K562 (cell line): ENCODE data around the gene ROR2. TPM values are rescaled to one million over a fixed set of nuclear protein-coding genes. Genes with fewer than 3 reads are reported as not detected.

Experiments
- ATAC-seq: fragments of 200-7000 bp; cut with Tn5 transposase; 3 replicates; pipeline ENCODE4 v1.9.1; 2020; ENCODE audit warnings: moderate library complexity
- BruUV-seq: library from RNA; stranded (reverse); fragments of 400-500 nt; replicated peaks from 2 replicates; lab custom pipeline; 2021; lab: Mats Ljungman, UMichigan
- CTCF ChIA-PET: fragments of 300-600 bp; formaldehyde crosslinking; extraction: SDS; loops from one replicate; lab custom pipeline; 2021; ENCODE audit warnings: low intra/inter-chr PET ratio; lab: Yijun Ruan, JAX
- POLR2A ChIA-PET: fragments of 300-600, 350-650 bp; sonication (Branson Sonifier 250); formaldehyde crosslinking; extraction: SDS; loops from one replicate; lab custom pipeline; 2021; ENCODE audit warnings: antibody characterized with exemption, inconsistent platforms; lab: Yijun Ruan, JAX
- DNase-seq, 4 experiments: peaks; one replicate each; pipeline versions ENCODE4 v3.0.0 to v3.0.0-alpha.2; 2011 to 2018; ENCODE audit warnings: low spot score in 3 of 4, mixed read lengths in 3 of 4; ENCODE audit errors: extremely low read depth in 1 of 4
- FAIRE-seq: peaks from 2 replicates; lab custom pipeline; 2011; peaks lifted over from hg19 to GRCh38; lab: Jason Lieb, UNC
- H2AFZ ChIP-seq: 2 replicates; pipeline ENCODE4 v1.6.0; 2011; ENCODE audit warnings: low read depth, low read length, control low read depth, inconsistent platforms
- H3K27ac ChIP-seq: fragments of 200-600 bp; 3 replicates; pipeline ENCODE4 v1.8.0; 2011; ENCODE audit warnings: low read depth, mild to moderate bottlenecking, control low read depth, inconsistent platforms, low read length, moderate library complexity, mixed read lengths; ENCODE audit errors: extremely low read depth
- H3K27me3 ChIP-seq, 2 experiments: fragments of 300-600 bp in 1 of 2; 2 replicates in 1 of 2; 3 replicates in 1 of 2; pipeline versions ENCODE4 v1.6.0 to v1.8.0; 2011; ENCODE audit warnings: inconsistent platforms in 2 of 2, low read length in 2 of 2, mild to moderate bottlenecking in 1 of 2, mixed read lengths in 1 of 2, moderate library complexity in 1 of 2; ENCODE audit not compliant: control insufficient read depth in 2 of 2, insufficient read depth in 2 of 2
- H3K36me3 ChIP-seq: fragments of 300-600 bp; 3 replicates; pipeline ENCODE4 v1.8.0; 2011; ENCODE audit warnings: mild to moderate bottlenecking, low read length, inconsistent platforms; ENCODE audit not compliant: control insufficient read depth, insufficient read depth
- H3K4me1 ChIP-seq, 2 experiments: fragments of 200-600 bp in 1 of 2; replicated peaks in 1 of 2; 2 replicates in 1 of 2; 3 replicates in 1 of 2; pipeline versions ENCODE4 v1.5.1 to v1.8.0; 2011; ENCODE audit warnings: inconsistent platforms in 2 of 2, low read length in 2 of 2, mild to moderate bottlenecking in 1 of 2, mixed read lengths in 1 of 2, moderate library complexity in 1 of 2; ENCODE audit not compliant: control insufficient read depth in 2 of 2, insufficient read depth in 2 of 2
- H3K4me2 ChIP-seq: 2 replicates; pipeline ENCODE4 v1.6.1; 2011; ENCODE audit warnings: low read length, control low read depth, inconsistent platforms, mixed read lengths; ENCODE audit not compliant: insufficient read depth
- H3K4me3 ChIP-seq: fragments of 200-600 bp; sonication (generic), shearing (Covaris generic); 2 replicates; pipeline ENCODE4 v1.5.1; 2016; ENCODE audit warnings: control low read depth, inconsistent platforms
- H3K79me2 ChIP-seq: fragments of 200-600 bp; 3 replicates; pipeline ENCODE4 v1.8.0; 2011; ENCODE audit warnings: low read length, inconsistent platforms; ENCODE audit not compliant: control insufficient read depth, insufficient read depth
- H3K9ac ChIP-seq, 2 experiments: 2 replicates each; pipeline versions ENCODE4 v1.6.0 to v1.6.1; 2011; ENCODE audit warnings: low read depth in 2 of 2, low read length in 2 of 2, control low read depth in 1 of 2, inconsistent platforms in 1 of 2, mild to moderate bottlenecking in 1 of 2, mixed read lengths in 1 of 2; ENCODE audit not compliant: insufficient read depth in 1 of 2
- H3K9me1 ChIP-seq: one replicate; pipeline ENCODE4 v1.6.0; 2011; ENCODE audit warnings: inconsistent platforms, mild to moderate bottlenecking, low read length, moderate library complexity; ENCODE audit not compliant: control insufficient read depth, insufficient read depth
- H3K9me3 ChIP-seq: replicated peaks from 2 replicates; pipeline ENCODE4 v1.5.1; 2011; ENCODE audit warnings: low read depth, low read length, inconsistent platforms; ENCODE audit not compliant: control insufficient read depth, insufficient read depth
- H4K20me1 ChIP-seq: replicated peaks from 2 replicates; pipeline ENCODE4 v1.6.1; 2011; ENCODE audit warnings: low read length, inconsistent platforms, mixed read lengths; ENCODE audit not compliant: control insufficient read depth, insufficient read depth
- MAFK ChIP-seq: IDR thresholded peaks from 2 replicates; pipeline ENCODE4 v1.6.1; 2011; ENCODE audit warnings: low read length, improper control_type of control experiment
- NCOA2 ChIP-seq, 2 experiments: fragments of 450-650 bp; IDR thresholded peaks; 2 replicates each; pipeline ENCODE4 v1.6.1; 2018; ENCODE audit warnings: mild to moderate bottlenecking in 2 of 2, moderate library complexity in 1 of 2; ENCODE audit not compliant: partially characterized antibody in 2 of 2
- NEUROD1 ChIP-seq: fragments of 150-350 bp; IDR thresholded peaks from 2 replicates; pipeline ENCODE4 v1.6.1; 2014; ENCODE audit warnings: borderline replicate concordance, low read length, low read depth; ENCODE audit not compliant: partially characterized antibody
- NFE2 ChIP-seq: IDR thresholded peaks from 2 replicates; pipeline ENCODE4 v1.6.1; 2014; ENCODE audit warnings: antibody characterized with exemption, low read depth
- PHF21A ChIP-seq: fragments of 450-650 bp; IDR thresholded peaks from 2 replicates; pipeline ENCODE4 v1.6.1; 2017; ENCODE audit warnings: low read depth, borderline replicate concordance
- RCOR1 ChIP-seq, 2 experiments: IDR thresholded peaks; 2 replicates each; pipeline ENCODE4 v1.6.1; 2012; ENCODE audit warnings: low read depth in 2 of 2, low read length in 2 of 2, borderline replicate concordance in 1 of 2, improper control_type of control experiment in 1 of 2
- SIX5 ChIP-seq, 2 experiments: IDR thresholded peaks; 2 replicates each; pipeline ENCODE4 v1.6.1; 2011; ENCODE audit warnings: low read length in 2 of 2, borderline replicate concordance in 1 of 2, low read depth in 1 of 2, mild to moderate bottlenecking in 1 of 2, moderate library complexity in 1 of 2; ENCODE audit not compliant: insufficient read depth in 1 of 2
- TCF15 ChIP-seq: fragments of 250-450 bp; sonication (Bioruptor Pico); IDR thresholded peaks from 2 replicates; pipeline ENCODE4 v1.8.0; 2022; ENCODE audit warnings: moderate library complexity, mild to moderate bottlenecking, inconsistent platforms
- TFE3 ChIP-seq: fragments of 450-650 bp; formaldehyde crosslinking; IDR thresholded peaks from 2 replicates; pipeline ENCODE4 v1.4.0; 2020; ENCODE audit warnings: mild to moderate bottlenecking, mixed read lengths
- ZNF318 ChIP-seq, 2 experiments: fragments of 450-650 bp; IDR thresholded peaks; 2 replicates each; pipeline ENCODE4 v1.6.1; 2016; ENCODE audit warnings: mild to moderate bottlenecking in 2 of 2, borderline replicate concordance in 1 of 2, low read depth in 1 of 2, moderate library complexity in 1 of 2
- ZNF75A ChIP-seq: fragments of 450-650 bp; formaldehyde crosslinking; IDR thresholded peaks from 2 replicates; pipeline ENCODE4 v1.4.0; 2020; ENCODE audit warnings: mild to moderate bottlenecking
- WGBS: fragments of 100-300 bp; shearing (Covaris generic); methylation state at CpG from one replicate; pipeline ENCODE4 v1.1.6; 2016; ENCODE audit warnings: low coverage, mixed read lengths; ENCODE audit not compliant: insufficient coverage; ENCODE audit errors: missing lambda C conversion rate; 5-methylcytosine and 5-hydroxymethylcytosine counted together
- in situ Hi-C: fragments of 300-500 bp; cut with MboI; formaldehyde crosslinking; loops from 4 replicates; pipeline ENCODE4 v1.15.0; 2018; ENCODE audit warnings: inconsistent platforms, mixed read lengths
- intact Hi-C: fragments of 100-400 bp; cut with micrococcal nuclease; formaldehyde crosslinking; loops from 2 replicates; pipeline ENCODE4 v1.14.2; 2022
- polyA plus RNA-seq, 8 experiments: library from polyadenylated mRNA; depleted of rRNA in 4 of 8; stranded (reverse) in 5 of 8; unstranded in 3 of 8; fragments of >200 nt; fragmentation: Nextera tagmentation in 2 of 8; fragmentation: Illumina TruSeq in 1 of 8; extraction: Ambion mirVana in 2 of 8; extraction: Trizol in 1 of 8; gene quantifications; 2 replicates each; pipeline versions ENCODE4 v1.2.1 to v1.2.3, GENCODE V29; 2011 to 2014; ENCODE audit warnings: inconsistent platforms in 1 of 8, missing spikeins in 1 of 8
- total RNA-seq, 7 experiments: library from RNA; depleted of rRNA in 6 of 7; stranded (reverse); fragments of >200 nt in 6 of 7; fragmentation: Illumina TruSeq in 2 of 7; extraction: Trizol in 2 of 7; gene quantifications; 2 replicates each; pipeline versions ENCODE4 v1.2.1 to v1.2.3, GENCODE V29; 2011 to 2021; ENCODE audit warnings: low replicate concordance in 1 of 7

ROR2 gene
- total and polyA plus RNA-seq, 9 of the 15 experiments (the other 6 are each of a cell fraction or from before 2014, with no cell fraction given): 5.6 to 33.8 (median 15.3) TPM

- POLR2A ChIA-PET: no interaction called here
- no peak for TF ChIP-seq MAFK
- no peak for TF ChIP-seq PHF21A
- no peak for TF ChIP-seq SIX5 (IDR thresholded peaks at IDR 0.05; ENCODE audit: borderline replicate concordance in 1 of 2, insufficient read depth in 1 of 2, low read depth in 1 of 2, low read length in 2 of 2)
- TF ChIP-seq NFE2: no peak
- TF ChIP-seq TFE3 (CRISPR knock-in tag): no peak
- no peak for TF ChIP-seq NCOA2 (IDR thresholded peaks at IDR 0.05; ENCODE audit: partially characterized antibody in 2 of 2)
- TF ChIP-seq RCOR1 (IDR thresholded peaks at IDR 0.05; ENCODE audit: borderline replicate concordance in 1 of 2, low read depth in 2 of 2, low read length in 2 of 2): no peak
- TF ChIP-seq ZNF318 (IDR thresholded peaks at IDR 0.05; ENCODE audit: borderline replicate concordance in 1 of 2, low read depth in 1 of 2): no peak
- TF ChIP-seq ZNF75A (CRISPR knock-in tag): no peak
- no peak for TF ChIP-seq NEUROD1
- TF ChIP-seq TCF15: no peak
These were observed 129.8 kb downstream of the ROR2 start for GRCh38 chr9:91820126-91820750.

More at GRCh38 chr9:91820126-91820750, 129.8 kb downstream of the ROR2 start:
- Histone ChIP-seq H3K79me2 (peaks cover 60% of the 10 kb centered on the region), H2AFZ (no peak overlapping the region), H3K4me3 (no peak overlapping the region), H3K27me3 (no peaks in the 10 kb centered on the region), H3K9me3 (no peaks in the 10 kb centered on the region), H3K4me2 (no peak overlapping the region), H3K36me3 (peaks cover 4% of the 10 kb centered on the region; the same call in 1 of the 3 replicates), H3K4me1 (peaks cover 23 to 25% of the 10 kb centered on the region in 2 experiments), H3K9ac (0 out of 4 replicates have a peak overlapping the region, but pooled peaks of 1 of the 2 experiments have one; percentile 17), H3K9me1 (peaks cover 8% of the 10 kb centered on the region), H4K20me1 (no peaks in the 10 kb centered on the region; the same call in 1 of the 2 replicates), H3K27ac (no peak overlapping the region)
- no TSS peak for BruUV-seq
- in situ Hi-C loops: no loop called here
- ATAC-seq: no peak
- intact Hi-C loops: no loop called here
- WGBS: 63% methylated on average over 8 of the region's 11 CpGs
- CTCF ChIA-PET: interaction anchor here (0.6 kb wide), 1 partner anchor 35 kb away, joined by 3 read pairs; no protein-coding TSS in a partner anchor
- no peak for DNase-seq
- no peak for FAIRE-seq
